Muscle of back (tissue), 13 donors: ENCODE results near the gene ZDHHC11B. TPM values are rescaled to one million over a fixed set of nuclear protein-coding genes. Genes with fewer than 3 reads are reported as not detected.
"Not testable (repeated sequence)": the region's sequence is repeated elsewhere in the genome, so short reads cannot be mapped to it uniquely, and the experiment has no call there.

ENCODE experiments used
- DNase-seq, 3 donors: peaks; one replicate each; pipeline versions ENCODE4 v3.0.0 to v3.0.0-alpha.2; 2013
- long read RNA-seq, 9 donors: transcript quantifications; one replicate each; lab custom pipeline, GENCODE V29; 2026
- polyA plus RNA-seq, 10 donors: library from polyadenylated mRNA; unstranded; fragments of 120-200 nt; gene quantifications; one replicate each; pipeline ENCODE4 v1.2.1, GENCODE V29; 2013; ENCODE audit not compliant: insufficient read length in 10 of 10

Gene ZDHHC11B, protein sequence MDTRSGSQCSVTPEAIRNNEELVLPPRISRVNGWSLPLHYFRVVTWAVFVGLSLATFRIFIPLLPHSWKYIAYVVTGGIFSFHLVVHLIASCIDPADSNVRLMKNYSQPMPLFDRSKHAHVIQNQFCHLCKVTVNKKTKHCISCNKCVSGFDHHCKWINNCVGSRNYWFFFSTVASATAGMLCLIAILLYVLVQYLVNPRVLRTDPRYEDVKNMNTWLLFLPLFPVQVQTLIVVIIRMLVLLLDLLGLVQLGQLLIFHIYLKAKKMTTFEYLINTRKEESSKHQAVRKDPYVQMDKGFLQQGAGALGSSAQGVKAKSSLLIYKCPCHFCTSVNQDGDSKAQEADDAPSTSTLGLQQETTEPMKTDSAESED
- 10 to 100 TPM in 6 of 10 donors, 1 to 10 TPM in 4; 4.6 to 37.2 (median 10.9) TPM for polyA plus RNA-seq
- long read RNA-seq, donor 1, partial matches to known transcripts: 0 of 1 reads
- long read RNA-seq, donor 1, other reads (novel, unspliced or antisense): 0 of 1 reads
- long read RNA-seq, donor 2, partial matches to known transcripts: 0 of 1 reads
- long read RNA-seq, donor 2, other reads (novel, unspliced or antisense): 0 of 1 reads
- long read RNA-seq, donor 3: 0 reads
- long read RNA-seq, donor 4: 0 reads
- long read RNA-seq, donor 5: 0 reads
- long read RNA-seq, donor 6: 0 reads
- long read RNA-seq, donor 7: 0 reads
- long read RNA-seq, donor 8: 0 reads
- long read RNA-seq, donor 9: 0 reads

DNA sequence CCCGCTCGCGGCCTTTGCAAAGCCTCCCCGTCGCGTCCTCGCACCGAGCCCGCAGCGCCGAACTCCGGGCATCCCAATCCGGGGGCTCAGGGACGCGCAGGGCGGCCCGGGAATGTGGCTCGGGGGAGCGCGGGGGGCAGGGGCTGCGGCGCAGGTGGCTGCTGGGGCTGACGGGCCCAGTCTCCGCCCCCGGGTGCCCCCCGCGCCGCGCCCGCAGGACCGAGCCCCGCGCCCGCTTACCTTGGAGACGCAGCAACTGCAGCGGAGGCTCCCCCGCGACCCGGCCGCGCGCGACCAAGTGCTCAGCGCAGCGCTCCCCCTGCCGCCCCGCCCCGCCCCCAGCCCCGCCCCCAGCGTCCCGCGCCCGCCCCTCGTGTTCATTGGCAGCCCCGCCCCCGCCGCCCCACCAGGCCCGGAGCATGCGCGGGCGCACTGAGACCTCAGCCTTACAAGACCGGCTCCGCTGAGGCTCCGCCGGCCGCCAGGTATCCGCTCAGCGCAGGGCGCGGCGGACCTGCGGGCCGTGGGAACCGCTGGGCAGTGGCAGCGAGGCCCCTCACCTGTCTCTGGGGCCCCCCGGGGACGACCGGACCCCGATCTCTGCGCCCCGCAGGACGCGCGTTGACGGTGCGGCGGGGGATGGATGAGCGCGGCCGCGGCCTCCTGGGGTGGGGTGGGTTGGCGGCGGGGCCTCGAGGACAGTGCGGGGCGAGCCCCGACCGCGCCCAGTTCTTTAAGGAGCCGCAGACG, at the start of gene ZDHHC11B:
TSS of gene ZDHHC11B (minus strand) at position 302 of the 750 bp plus-strand sequence. CDS start 17,810 bp downstream, outside the sequence.
- DNase-seq: peak; percentile 64 to 68 (median 64)

DNA sequence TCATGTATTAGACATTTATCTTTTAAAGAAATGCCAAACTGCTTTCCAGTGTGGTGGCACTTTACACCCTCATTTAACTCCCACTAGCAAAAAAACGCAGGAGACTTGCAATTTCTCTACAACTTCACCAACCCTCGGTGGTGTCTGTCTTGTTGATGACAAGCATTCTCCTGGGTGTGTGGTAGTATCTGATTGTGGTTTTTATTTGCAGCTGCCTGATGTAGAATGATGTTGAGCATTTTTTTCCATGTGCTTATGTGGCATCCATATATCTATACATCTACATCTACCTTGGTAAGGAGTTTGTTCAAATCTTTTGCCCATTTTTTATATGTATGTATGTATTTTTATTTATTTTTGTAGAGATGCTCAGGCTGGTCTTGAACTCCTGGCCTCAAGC, 49.5 kb upstream of the ZDHHC11B start:
- DNase-seq: not testable (repeated sequence)

DNA sequence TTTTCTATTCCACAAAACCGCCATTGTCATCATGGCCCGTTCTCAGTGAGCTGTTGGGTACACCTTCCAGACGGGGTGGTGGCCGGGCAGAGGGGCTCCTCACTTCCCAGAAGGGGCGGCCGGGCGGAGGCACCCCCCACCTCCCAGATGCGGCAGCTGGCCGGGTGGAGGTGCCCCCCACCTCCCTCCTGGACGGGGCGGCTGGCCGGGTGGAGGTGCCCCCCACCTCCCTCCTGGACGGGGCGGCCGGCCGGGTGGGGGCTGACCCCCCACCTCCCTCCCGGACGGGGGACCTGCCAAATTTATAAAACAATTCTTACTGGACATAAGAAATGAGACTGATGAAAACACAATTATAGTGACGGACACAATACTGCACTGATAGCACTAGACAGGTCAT, 43.7 kb upstream of the ZDHHC11B start:
- DNase-seq: not testable (repeated sequence)

DNA sequence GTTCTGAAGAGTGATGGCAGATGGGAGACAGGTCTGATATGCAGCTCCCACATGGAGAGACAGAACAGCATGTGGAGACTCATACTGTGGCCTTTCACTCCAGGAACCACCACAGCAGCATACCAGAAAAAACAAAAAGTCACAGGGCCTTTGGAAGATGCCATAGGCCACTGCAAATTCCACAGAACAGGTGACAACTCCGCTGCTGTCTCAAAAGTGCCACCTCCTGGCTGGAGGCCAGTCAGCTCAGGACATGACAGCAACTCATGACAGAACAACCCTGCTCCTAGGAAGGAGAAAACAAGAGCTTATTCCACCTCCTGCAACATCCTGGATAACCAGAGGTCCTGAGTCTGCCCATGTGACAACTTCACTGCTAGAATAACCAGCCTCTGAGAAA, 41.0 kb upstream of the ZDHHC11B start:
- DNase-seq: not testable (repeated sequence)

DNA sequence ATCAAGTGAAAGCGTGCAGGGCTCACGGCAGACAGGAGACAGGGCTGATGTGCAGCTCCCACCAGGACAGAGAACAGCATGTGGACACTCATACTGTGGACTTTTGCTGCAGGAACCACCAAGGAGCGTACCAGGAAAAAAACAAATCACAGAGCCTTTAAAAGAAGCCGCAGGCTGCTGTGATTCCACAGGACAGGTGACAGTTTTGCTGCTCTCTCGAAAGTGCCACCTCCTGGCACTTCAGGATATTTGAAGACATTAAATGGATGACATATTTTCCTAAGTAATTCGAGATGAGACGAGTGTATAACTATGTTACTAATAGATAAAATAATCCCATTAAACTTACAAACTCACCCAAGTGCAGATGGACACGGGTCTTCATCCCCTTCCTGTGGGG, 37.0 kb upstream of the ZDHHC11B start:
- DNase-seq: no peak

DNA sequence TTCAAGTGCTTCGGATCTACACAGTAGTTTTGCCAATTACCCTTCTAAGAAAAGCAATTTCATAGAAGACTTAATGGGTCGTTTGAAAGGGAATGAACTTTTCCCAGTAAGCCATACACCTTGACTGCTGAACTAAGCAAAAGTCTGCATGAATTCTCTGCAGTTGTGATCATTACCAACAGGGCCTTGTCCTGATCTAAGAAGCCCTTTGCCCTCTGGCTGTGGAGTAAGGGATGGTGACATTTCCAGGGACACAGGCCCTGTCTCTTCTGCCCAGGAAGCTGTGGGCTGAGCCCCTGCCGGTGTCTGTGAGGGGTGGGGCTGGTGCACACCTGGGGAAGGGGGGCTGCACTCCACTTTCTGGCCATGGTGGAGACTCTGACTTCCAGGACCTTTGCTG, 35.7 kb upstream of the ZDHHC11B start:
- no peak for DNase-seq

DNA sequence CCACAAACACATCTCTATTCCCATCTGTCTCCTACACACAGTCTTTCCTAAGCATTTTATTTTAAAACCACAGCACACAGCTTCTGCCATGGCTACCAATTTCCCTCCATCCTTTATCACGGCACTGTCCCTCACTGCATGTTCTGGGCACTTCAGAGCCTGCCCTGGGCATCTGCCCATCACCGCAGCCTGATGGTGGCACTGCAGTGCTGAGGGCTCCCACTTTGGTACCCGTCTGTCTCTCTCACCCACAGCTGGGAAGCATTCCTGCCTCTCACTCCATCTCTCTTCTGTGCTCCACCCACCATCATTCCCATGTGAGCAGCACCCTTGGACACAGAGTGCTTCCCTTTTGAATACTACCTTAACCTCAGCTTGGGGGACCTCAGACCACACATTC, 34.5 kb upstream of the ZDHHC11B start:
- DNase-seq: no peak

DNA sequence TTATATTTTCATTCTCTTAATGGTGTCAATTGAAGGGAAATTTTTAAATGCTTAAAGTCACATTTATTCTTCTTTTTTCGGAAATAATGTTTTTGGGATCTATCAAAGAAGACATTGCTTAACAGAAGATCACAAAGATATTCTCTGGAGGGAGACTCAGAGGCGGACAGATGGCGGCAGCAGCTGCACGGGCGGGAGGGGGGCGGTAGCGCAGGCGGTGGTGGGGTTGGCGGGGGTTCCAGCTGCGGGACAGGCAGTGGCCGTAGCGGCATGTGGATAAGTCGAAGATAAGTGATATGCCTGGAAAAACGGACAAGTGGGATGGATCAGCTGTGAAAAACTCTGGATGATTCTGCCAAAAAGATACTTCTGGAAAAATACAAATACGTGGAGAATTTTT, 31.6 kb upstream of the ZDHHC11B start:
- DNase-seq: no peak

DNA sequence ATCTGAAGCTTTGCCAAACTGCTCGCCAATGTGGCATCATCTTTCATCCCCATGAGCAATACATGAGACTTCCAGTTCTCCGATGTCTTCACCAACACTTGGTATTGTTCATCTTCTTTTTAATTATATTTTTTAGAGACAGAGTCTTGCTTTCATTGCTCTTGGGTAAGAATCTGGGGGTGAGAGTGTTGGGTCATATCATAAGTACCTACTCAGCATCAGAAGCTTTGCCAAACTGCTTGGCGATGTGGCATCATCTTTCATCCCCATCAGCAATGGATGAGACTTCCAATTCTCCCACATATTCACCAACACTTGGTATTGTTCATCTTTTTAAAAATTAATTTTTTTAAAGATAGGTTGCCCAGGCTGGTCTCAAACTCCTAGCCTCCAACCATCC, 30.9 kb upstream of the ZDHHC11B start:
- DNase-seq: no peak

DNA sequence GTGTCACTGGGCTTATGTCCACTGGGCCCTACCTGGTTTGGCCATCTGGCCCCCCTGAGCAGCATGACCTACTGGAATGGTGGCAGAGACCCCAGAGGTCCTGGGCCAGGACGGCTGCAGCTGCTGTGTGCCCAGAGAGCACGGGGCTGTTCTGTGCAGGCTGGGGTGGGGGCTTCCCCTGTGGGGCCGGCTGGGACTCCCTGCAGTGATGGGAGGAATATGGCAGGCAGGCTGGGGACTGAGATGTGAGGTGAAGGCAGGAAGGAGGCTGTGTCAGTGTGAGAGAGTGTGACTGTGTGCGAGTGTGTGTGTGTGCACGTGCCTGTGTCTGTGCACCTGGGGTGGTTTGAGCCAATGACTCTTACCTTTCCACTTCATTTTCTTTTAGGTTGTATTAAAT, 29.0 kb upstream of the ZDHHC11B start:
- not testable (repeated sequence) for DNase-seq

DNA sequence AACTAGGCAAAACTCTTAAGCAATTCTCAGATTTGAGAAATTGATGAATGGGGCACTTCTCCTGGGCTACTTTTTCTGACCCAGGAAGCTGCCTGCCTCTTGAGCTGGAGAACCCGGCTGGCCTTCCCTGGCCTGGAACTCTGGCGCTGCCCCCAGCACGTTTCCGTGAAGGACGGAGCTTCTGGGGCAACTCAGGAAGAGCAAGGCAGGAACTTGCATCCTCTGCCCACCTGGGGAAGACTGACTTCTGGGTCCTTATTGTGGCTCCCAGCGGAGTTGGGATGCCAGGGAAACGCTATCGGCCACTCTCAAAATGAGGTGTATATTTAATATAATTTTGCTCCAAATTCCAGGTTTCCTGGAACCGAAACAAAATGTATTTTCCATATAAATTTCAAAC, 26.9 kb upstream of the ZDHHC11B start:
- not testable (repeated sequence) for DNase-seq

DNA sequence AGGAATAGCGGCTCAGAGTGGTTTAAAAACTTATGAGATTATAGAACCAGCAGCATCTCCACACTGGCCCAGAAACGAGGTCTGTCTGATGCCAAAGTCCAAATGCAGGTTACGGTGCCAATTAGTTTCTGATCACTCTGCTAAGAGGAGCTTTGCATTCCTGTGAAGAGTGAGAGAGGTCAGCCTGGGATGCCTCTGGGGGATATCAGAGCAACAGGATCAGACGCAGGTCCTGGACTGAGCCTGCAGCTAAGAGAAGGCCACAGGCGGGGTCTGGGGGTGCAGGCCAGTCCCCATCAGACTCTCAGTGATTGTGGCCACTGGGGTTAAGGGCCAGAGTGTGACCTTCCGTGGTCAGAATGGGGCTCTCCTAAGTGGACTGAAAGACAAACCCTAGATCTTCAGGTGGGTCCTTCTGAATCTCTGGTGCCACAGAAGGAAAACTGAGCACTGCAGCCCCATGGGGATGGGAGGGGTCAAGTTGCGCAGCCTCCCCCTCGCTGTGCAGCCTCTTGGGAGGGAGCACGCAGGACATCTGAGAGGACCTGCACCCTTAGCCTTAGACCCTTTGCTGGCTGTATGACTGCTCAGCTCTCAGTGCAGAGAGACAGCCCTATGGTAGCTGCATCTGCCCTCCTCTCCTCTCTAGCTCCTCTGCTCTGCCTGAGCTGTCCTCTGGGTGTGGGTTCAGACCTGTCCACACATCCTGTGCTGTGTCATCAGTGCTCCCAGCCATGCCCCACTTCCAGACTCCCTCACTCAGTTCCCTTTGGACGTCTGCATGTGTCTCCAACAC, 23.4 kb upstream of the ZDHHC11B start:
- not testable (repeated sequence) for DNase-seq

DNA sequence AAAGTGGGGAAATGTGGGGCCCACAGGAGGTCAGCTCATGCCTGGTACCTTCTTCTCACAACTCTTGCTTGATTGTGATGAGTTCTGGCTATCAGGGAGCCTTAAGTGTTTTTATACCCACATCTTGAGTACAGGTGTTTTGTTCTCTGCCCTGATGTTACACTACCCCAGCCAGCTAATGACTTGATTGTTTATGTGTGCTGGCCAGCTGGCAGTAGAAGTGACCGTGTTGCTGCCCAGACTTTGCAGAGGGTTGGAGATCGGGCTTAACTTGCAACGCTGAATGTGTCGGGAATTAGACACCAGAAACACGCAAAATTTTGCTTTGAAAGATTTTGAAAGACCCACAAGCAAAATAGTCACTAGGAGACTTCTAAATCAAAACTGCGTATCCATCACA, 16.9 kb upstream of the ZDHHC11B start:
- DNase-seq: no peak

DNA sequence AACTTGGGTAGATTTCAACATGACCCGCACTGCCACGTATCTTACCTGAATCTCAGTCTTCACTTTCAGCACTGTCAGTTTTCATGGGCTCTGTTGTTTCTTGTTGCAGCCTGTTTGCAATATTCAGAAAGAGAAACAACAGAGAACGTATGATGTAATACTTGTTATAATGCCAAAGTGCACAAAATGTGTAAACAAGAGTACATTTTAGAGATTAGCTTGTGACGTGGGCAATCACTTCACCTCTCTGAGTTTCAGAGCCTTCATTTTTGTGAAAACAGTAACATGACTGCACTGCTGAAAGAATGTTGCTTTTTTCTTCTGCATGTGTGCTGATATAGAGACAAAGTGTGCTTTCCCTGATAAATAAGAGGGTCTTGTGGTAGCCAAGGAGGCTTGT, 16.5 kb upstream of the ZDHHC11B start:
- DNase-seq: not testable (repeated sequence)

DNA sequence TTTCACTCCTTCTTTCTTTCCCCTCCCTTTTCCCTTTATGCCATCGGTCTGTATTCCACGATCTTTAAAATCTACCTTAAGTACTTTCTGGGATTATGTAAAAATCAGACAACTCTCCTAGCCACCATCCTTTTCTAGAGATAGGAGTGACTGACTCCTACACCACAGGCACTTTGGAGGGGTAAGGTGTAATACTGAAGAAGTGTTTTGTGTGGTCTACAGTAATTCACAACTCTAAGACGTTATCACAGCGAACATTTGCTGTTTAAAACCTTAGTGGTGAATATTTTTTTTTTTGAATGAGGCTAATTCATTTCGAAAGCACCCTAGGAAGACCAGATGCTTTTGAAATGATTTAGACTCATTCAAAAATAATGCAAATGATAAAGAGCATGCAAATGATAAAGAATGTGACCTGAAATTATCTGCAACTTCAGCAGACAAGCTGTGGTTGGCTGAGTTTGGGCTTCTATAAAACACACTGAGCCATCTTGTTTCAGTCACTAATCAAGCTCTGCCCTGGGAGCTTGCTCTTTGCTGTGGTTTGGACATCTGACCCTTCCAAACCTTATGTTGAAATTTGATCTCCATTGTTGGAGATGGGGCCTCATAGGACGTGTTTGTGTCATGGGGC, 14.1 kb upstream of the ZDHHC11B start:
- DNase-seq: not testable (repeated sequence)

DNA sequence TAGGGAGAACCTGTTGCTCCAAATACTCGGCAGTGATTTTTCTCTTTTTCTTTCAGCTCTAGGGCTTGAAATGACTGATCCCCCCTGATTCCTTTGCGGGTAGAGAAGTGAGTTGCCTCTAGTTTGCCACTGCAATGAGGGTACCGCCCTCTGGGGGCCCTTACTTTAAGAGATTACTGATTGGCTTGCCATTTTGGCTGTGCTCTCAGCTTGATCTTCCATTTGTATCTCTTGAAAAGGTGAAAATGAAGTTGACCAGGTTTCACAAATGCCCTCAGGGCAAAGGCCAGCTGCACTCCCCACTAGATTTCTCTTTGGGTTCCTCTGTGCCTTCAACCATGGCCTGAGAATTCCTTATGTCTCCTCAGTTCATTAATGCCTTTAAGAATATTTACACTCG, 13.5 kb upstream of the ZDHHC11B start:
- DNase-seq: not testable (repeated sequence)

DNA sequence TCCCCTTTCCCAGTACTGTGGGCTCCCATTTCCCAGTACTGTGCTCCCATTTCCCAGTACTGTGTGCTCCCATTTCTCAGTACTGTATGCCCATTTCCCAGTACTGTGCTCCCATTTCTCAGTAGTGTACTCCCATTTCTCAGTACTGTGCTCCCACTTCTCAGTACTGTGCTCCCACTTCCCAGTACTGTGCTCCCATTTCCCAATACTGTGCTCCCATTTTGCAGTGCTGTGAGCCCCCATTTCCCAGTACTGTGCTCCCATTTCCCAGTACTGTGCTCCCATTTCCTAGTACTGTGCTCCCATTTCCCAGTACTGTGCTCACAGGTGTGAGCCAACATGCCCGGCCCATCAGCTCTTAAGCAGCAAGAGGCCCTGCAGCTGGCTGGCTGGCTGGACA, 11.3 kb upstream of the ZDHHC11B start:
- not testable (repeated sequence) for DNase-seq

DNA sequence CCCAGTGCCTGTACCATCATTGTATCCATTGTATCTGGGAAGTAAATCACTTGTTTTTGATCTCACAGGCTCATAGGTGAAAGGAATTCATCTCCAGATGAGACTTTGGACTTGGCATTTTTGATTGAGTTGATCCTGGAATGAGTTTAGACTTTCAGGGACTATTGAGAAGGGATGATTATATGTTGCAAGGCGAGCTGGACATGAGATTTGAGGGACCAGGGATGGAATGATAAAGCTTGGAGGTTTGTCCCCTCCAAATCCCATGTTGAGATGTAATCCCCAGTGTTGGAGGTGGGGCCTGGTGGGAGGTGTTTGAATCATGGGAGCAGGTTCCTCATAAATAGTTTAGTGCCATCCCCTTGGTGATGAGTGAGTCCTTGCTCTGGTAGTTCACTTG, 10.4 kb upstream of the ZDHHC11B start:
- not testable (repeated sequence) for DNase-seq

DNA sequence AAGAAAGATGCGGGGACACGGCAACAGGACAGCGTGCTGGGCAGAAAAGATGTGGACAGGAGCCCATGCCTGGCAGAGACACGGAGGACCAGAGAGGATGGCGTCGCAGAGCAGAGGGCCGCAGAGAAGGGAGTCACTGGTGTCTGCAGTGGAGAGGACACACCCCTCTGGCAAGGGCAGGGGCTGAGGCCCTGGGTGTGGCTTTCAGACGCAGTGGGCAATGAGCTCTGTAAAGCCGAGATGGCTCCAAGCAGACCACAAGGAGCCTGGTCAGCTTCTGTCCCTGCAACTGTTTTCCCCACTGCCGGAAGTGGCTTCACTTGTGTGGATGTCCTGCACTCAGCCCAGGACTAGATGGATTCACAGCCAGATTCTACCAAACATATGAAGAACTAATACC, 4.2 kb upstream of the ZDHHC11B start:
- not testable (repeated sequence) for DNase-seq

DNA sequence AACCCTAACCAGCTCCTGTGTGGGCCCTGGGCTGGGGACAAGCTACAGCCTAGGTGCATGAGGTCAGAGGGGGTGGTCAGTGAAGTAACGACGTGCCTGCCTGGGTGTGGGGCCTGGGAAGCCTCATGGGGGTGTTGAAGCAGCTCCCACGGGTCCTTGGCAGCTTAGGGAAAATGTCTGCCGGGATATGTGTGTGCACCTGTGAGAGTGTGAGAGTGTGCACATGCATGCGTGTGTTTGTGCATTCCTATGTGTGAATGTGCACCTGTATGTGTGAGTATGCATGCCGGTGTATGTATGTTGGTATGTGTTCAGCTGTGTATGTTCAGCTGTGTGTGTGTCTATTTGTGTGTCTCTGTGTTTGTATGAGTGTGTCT, 3.3 kb upstream of the ZDHHC11B start:
- DNase-seq: not testable (repeated sequence)
